GM06990 (cell line): ENCODE data around the gene ARHGAP22.

Experiments used
- DNase-seq: peaks from one replicate; pipeline ENCODE4 v3.0.0-alpha.2; 2011; ENCODE audit not compliant: insufficient read length; ENCODE audit errors: extremely low read depth
- H3K27me3 ChIP-seq: replicated peaks from 2 replicates; pipeline ENCODE4 v1.6.0; 2011; ENCODE audit warnings: low read length; ENCODE audit not compliant: control insufficient read depth, insufficient read depth
- H3K36me3 ChIP-seq: 2 replicates; pipeline ENCODE4 v1.5.1; 2011; ENCODE audit warnings: low read length; ENCODE audit not compliant: control insufficient read depth, insufficient read depth
- H3K4me3 ChIP-seq: replicated peaks from 2 replicates; pipeline ENCODE4 v1.5.1; 2011; ENCODE audit warnings: low read depth, mild to moderate bottlenecking, control low read depth, low read length
- TF ChIP-seq, protein P1 (sequence below): IDR thresholded peaks from 2 replicates; pipeline ENCODE4 v1.5.1; 2011; ENCODE audit warnings: low read length, control low read depth, mild to moderate bottlenecking, inconsistent platforms; ENCODE audit not compliant: insufficient read depth, poor library complexity, severe bottlenecking

Gene ARHGAP22

DNA sequence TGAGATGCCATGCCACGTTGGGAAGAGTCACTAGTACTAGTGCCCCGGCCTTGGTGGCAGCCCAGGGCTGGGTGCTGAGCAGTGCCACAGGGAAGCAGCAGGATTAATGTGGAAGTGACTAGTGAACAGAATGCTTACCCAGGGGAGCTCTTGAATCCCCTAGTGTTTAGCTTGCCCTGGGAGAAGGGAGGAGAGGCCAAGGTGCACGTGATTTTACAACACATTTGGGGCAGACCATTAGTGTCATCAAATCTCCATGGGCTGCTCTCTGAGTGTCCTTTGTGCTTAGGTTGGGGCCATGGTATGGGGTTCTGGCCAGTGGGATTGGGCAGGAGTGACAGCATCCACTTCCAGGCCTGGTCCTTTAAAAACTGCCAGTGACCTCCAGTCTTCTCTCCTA lies 37.5 kb downstream of the ARHGAP22 start:
- Histone ChIP-seq H3K36me3 (no peaks in the 10 kb centered on the region), H3K27me3 (no peaks in the 10 kb centered on the region), H3K4me3 (no peak overlapping the region)
- TF ChIP-seq, protein P1, sequence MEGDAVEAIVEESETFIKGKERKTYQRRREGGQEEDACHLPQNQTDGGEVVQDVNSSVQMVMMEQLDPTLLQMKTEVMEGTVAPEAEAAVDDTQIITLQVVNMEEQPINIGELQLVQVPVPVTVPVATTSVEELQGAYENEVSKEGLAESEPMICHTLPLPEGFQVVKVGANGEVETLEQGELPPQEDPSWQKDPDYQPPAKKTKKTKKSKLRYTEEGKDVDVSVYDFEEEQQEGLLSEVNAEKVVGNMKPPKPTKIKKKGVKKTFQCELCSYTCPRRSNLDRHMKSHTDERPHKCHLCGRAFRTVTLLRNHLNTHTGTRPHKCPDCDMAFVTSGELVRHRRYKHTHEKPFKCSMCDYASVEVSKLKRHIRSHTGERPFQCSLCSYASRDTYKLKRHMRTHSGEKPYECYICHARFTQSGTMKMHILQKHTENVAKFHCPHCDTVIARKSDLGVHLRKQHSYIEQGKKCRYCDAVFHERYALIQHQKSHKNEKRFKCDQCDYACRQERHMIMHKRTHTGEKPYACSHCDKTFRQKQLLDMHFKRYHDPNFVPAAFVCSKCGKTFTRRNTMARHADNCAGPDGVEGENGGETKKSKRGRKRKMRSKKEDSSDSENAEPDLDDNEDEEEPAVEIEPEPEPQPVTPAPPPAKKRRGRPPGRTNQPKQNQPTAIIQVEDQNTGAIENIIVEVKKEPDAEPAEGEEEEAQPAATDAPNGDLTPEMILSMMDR, result no peak
- DNase-seq, result no peak

GRCh38 chr10:48564466-48565160 lies 40.3 kb downstream of the ARHGAP22 start:
- TF ChIP-seq, protein P1, result no peak
- no peak for DNase-seq
- H3K36me3 ChIP-seq, result no peaks in the 10 kb centered on the region
- no peak overlapping the region for H3K4me3 ChIP-seq
- no peaks in the 10 kb centered on the region for H3K27me3 ChIP-seq

DNA sequence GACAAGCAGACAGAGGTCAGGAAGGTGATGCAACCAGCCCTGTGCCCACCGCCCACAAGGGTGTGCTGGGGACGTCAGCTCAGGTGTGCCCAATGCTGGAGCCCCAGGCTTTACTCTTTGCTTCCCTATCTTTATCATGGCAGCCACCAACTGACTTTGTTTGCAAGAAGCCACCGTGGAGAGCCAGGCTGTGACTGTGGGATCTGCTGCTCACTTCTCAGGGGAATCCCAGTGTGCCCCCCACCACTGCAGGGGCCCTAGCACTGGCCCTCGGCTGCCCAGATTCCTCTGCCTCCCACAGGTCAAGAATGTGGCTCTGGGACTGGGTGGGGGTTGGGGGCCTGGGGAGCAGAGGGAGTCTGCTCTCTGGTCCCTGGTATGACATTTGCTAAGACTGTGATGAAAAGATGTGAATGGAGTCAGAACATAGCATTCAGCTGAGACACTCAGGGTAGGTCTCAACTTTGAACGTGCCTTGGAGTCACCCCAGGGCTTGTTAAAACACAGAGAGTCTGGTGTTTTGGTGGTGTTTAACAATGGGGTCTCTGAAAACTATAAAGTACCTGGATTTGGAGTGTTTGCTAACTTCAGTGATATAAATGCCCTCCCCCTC lies 47.3 kb downstream of the ARHGAP22 start:
- no peaks in the 10 kb centered on the region for H3K27me3 ChIP-seq
- no peaks in the 10 kb centered on the region for H3K36me3 ChIP-seq
- H3K4me3 ChIP-seq, result no peak overlapping the region
- TF ChIP-seq, protein P1, result no peak
- DNase-seq, result no peak

DNA sequence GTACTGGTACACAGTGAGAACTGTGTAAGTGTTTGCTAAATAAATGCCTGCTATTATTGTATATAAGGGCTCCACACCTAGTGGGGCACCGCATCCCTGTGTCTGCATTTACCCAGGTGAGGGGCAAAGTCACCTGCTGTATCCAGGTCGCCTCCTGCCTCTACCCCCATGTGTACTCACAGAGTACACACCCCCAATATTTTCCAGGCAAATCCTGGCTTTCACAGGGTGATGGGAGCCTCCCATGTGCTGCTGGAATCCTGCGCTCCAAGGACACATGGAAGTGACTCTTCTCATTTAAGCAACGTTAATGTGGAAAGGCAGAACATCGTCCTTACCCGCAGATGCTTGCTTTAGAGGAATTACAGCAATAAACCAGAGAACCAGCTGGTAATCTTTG lies 48.2 kb downstream of the ARHGAP22 start:
- TF ChIP-seq, protein P1, result no peak
- no peak overlapping the region for H3K4me3 ChIP-seq
- H3K27me3 ChIP-seq, result no peaks in the 10 kb centered on the region
- H3K36me3 ChIP-seq, result no peaks in the 10 kb centered on the region
- no peak for DNase-seq

- DNase-seq, result no peak
These were observed 48.8 kb downstream of the ARHGAP22 start for GRCh38 chr10:48556065-48556464.

More at GRCh38 chr10:48556065-48556464, 48.8 kb downstream of the ARHGAP22 start:
- H3K27me3 ChIP-seq, result no peaks in the 10 kb centered on the region
- no peak overlapping the region for H3K4me3 ChIP-seq
- H3K36me3 ChIP-seq, result no peaks in the 10 kb centered on the region
- TF ChIP-seq, protein P1, result no peak
